Measurements from ENCODE around the gene CORIN. TPM values are rescaled to one million over a fixed set of nuclear protein-coding genes. Genes with fewer than 3 reads are reported as not detected.

CORIN gene
- total and polyA plus RNA-seq, 4 donors = 0.15 to 9.1 (median 1.0) TPM

- WGBS, 2 donors = 36 to 38% methylated on average over 7 of the region's 7 CpGs
- H3K9ac ChIP-seq (ENCODE audit: insufficient read depth in 1 of 2, low read length in 2 of 2) = peak overlapping the region in 1 of 2 donors; percentile 20
- DNase-seq (peak in 2 of 3 donors; percentile 11 to 42), ATAC-seq (ENCODE audit: insufficient read depth, low FRiP score) (no peak)
- no peak overlapping the region for H3K4me3 ChIP-seq
- peaks cover 2 to 35% (median 16%) of the 10 kb centered on the region in 5 donors for H3K4me1 ChIP-seq (ENCODE audit: control insufficient read depth in 5 of 5, insufficient read depth in 5 of 5, low read length in 5 of 5)
- H3K27me3 ChIP-seq (ENCODE audit: control insufficient read depth in 3 of 3, insufficient read depth in 3 of 3, low read length in 2 of 3) = no peaks in the 10 kb centered on the region
- no peak for TF ChIP-seq CTCF (IDR thresholded peaks at IDR 0.05; ENCODE audit: control extremely low read depth, extremely low read depth)
- no peaks in the 10 kb centered on the region for H3K9me3 ChIP-seq (ENCODE audit: control insufficient read depth in 4 of 4, insufficient read depth in 3 of 4, low read length in 3 of 4)
- peak overlapping the region in 1 of 2 donors; percentile 41 for H3K27ac ChIP-seq (ENCODE audit: low read depth in 1 of 2, low read length in 1 of 2)
- H3K36me3 ChIP-seq (ENCODE audit: control insufficient read depth in 4 of 4, insufficient read depth in 4 of 4, low read length in 4 of 4) = no peaks in the 10 kb centered on the region
These were observed 132.4 kb downstream of the CORIN start for GRCh38 chr4:47705326-47705981.

GRCh38 chr4:47704693-47705325 is 133.1 kb downstream of the CORIN start:
- WGBS, 2 donors = 43 to 45% methylated on average over 11 of the region's 11 CpGs
- no peaks in the 10 kb centered on the region for H3K9me3 ChIP-seq (ENCODE audit: control insufficient read depth in 4 of 4, insufficient read depth in 3 of 4, low read length in 3 of 4)
- DNase-seq = peak; percentile 70 to 83 (median 76)

GRCh38 chr4:47703956-47704355 is 133.9 kb downstream of the CORIN start:
- ATAC-seq (ENCODE audit: insufficient read depth, low FRiP score) (peak; percentile 28), DNase-seq (peak in 2 of 3 donors; percentile 48)
- whole genome bisulfite sequencing, 2 donors = 46 to 69% methylated on average over 7 of the region's 7 CpGs
- no peaks in the 10 kb centered on the region for H3K9me3 ChIP-seq (ENCODE audit: control insufficient read depth in 4 of 4, insufficient read depth in 3 of 4, low read length in 3 of 4)
- H3K36me3 ChIP-seq (ENCODE audit: control insufficient read depth in 4 of 4, insufficient read depth in 4 of 4, low read length in 4 of 4) = no peaks in the 10 kb centered on the region
- H3K4me1 ChIP-seq (ENCODE audit: control insufficient read depth in 5 of 5, insufficient read depth in 5 of 5, low read length in 5 of 5) = peaks cover 2 to 37% (median 16%) of the 10 kb centered on the region in 5 donors
- no peak overlapping the region for H3K27ac ChIP-seq (ENCODE audit: low read depth in 1 of 2, low read length in 1 of 2)
- peak overlapping the region in 1 of 2 donors; percentile 34 for H3K9ac ChIP-seq (ENCODE audit: insufficient read depth in 1 of 2, low read length in 2 of 2)
- no peak for TF ChIP-seq CTCF (IDR thresholded peaks at IDR 0.05; ENCODE audit: control extremely low read depth, extremely low read depth)
- H3K27me3 ChIP-seq (ENCODE audit: control insufficient read depth in 3 of 3, insufficient read depth in 3 of 3, low read length in 2 of 3) = no peaks in the 10 kb centered on the region
- H3K4me3 ChIP-seq = no peak overlapping the region

More at GRCh38 chr4:47704693-47705325, 133.1 kb downstream of the CORIN start:
- H3K27ac ChIP-seq (ENCODE audit: low read depth in 1 of 2, low read length in 1 of 2) = peak overlapping the region; percentile 17 to 57
- H3K9ac ChIP-seq (ENCODE audit: insufficient read depth in 1 of 2, low read length in 2 of 2) = no peak overlapping the region
- TF ChIP-seq CTCF (IDR thresholded peaks at IDR 0.05; ENCODE audit: control extremely low read depth, extremely low read depth) = no peak
- peak; percentile 61 for ATAC-seq (ENCODE audit: insufficient read depth, low FRiP score)
- peaks cover 2 to 37% (median 16%) of the 10 kb centered on the region in 5 donors for H3K4me1 ChIP-seq (ENCODE audit: control insufficient read depth in 5 of 5, insufficient read depth in 5 of 5, low read length in 5 of 5)
- no peaks in the 10 kb centered on the region for H3K27me3 ChIP-seq (ENCODE audit: control insufficient read depth in 3 of 3, insufficient read depth in 3 of 3, low read length in 2 of 3)
- H3K36me3 ChIP-seq (ENCODE audit: control insufficient read depth in 4 of 4, insufficient read depth in 4 of 4, low read length in 4 of 4) = no peaks in the 10 kb centered on the region
- no peak overlapping the region for H3K4me3 ChIP-seq

Data from lung (tissue), 12 donors.